CMK (cell line): Measurements from ENCODE around the gene PGAP6.
"Not testable (repeated sequence)": the region's sequence is repeated elsewhere in the genome, so short reads cannot be mapped to it uniquely, and the experiment has no call there.

Experiments used
- DNase-seq: peaks from one replicate; pipeline ENCODE4 v3.0.0-alpha.2; 2010; ENCODE audit warnings: low read depth

PGAP6 gene

GRCh38 chr16:379183-379960 lies 2.4 kb downstream of the PGAP6 start:
- no peak for DNase-seq

GRCh38 chr16:378821-379182 lies 3.0 kb downstream of the PGAP6 start:
- no peak for DNase-seq

- DNase-seq, result not testable (repeated sequence)
Measured at GRCh38 chr16:378113-378820, 3.5 kb downstream of the PGAP6 start.

- DNase-seq, result no peak
Measured at GRCh38 chr16:377419-377951, 4.3 kb downstream of the PGAP6 start.

GRCh38 chr16:376817-377418 lies 4.9 kb downstream of the PGAP6 start:
- DNase-seq, result no peak

GRCh38 chr16:375927-376816 lies 5.6 kb downstream of the PGAP6 start:
- DNase-seq, result no peak

GRCh38 chr16:375212-375611 lies 6.6 kb downstream of the PGAP6 start:
- no peak for DNase-seq

GRCh38 chr16:374616-374926 lies 7.2 kb downstream of the PGAP6 start:
- no peak for DNase-seq

- no peak for DNase-seq
Measured at GRCh38 chr16:373848-374615, 7.7 kb downstream of the PGAP6 start.

- no peak for DNase-seq
Measured at GRCh38 chr16:373020-373598, 8.7 kb downstream of the PGAP6 start.

GRCh38 chr16:372302-372983 lies 9.3 kb downstream of the PGAP6 start:
- no peak for DNase-seq

GRCh38 chr16:371515-372301 lies 10.1 kb downstream of the PGAP6 start:
- no peak for DNase-seq

GRCh38 chr16:370979-371514 lies 10.7 kb downstream of the PGAP6 start:
- DNase-seq, result no peak

- peak; percentile 83 for DNase-seq
Measured at GRCh38 chr16:370443-370842, 11.3 kb downstream of the PGAP6 start, which contains the start of gene MRPL28. TSS of gene MRPL28 (minus strand) at chr16:370538. CDS start at chr16:370218, 320 bp downstream.

GRCh38 chr16:369866-370436 lies 11.8 kb downstream of the PGAP6 start:
- DNase-seq, result no peak

GRCh38 chr16:369275-369865 lies 12.4 kb downstream of the PGAP6 start:
- DNase-seq, result no peak

GRCh38 chr16:368388-369158 lies 13.2 kb downstream of the PGAP6 start:
- DNase-seq, result no peak
